Gastrocnemius medialis (tissue), 4 donors: ENCODE measurements around the gene UCP3. TPM values are rescaled to one million over a fixed set of nuclear protein-coding genes. Genes with fewer than 3 reads are reported as not detected.

Experiments
- ATAC-seq, 2 donors: fragments of 150-250 bp; one replicate each; pipeline ENCODE4 v1.9.1; 2016
- DNase-seq, 2 donors: peaks; one replicate each; pipeline ENCODE4 v3.0.0-alpha.2; 2019
- H3K27ac ChIP-seq, 4 donors: fragments of 200-600 bp; sonication (generic); 1 replicate in 1 of 4; 2 replicates in 3 of 4; pipeline ENCODE4 v1.5.1; 2016 to 2018; ENCODE audit warnings: mild to moderate bottlenecking in 2 of 4, moderate library complexity in 1 of 4
- H3K27me3 ChIP-seq, 3 donors: fragments of 200-600 bp; sonication (generic) in 2 of 3; 1 replicate in 1 of 3; 2 replicates in 2 of 3; pipeline versions ENCODE4 v1.5.1 to v1.6.0; 2016 to 2019; ENCODE audit warnings: mild to moderate bottlenecking in 1 of 3, moderate library complexity in 1 of 3
- H3K36me3 ChIP-seq, 2 donors: fragments of 200-600 bp; sonication (generic) in 1 of 2; one replicate each; pipeline ENCODE4 v1.5.1; 2017 to 2018
- H3K4me1 ChIP-seq, 2 donors: fragments of 200-600 bp; sonication (generic) in 1 of 2; one replicate each; pipeline ENCODE4 v1.5.1; 2016 to 2017; ENCODE audit warnings: mild to moderate bottlenecking in 2 of 2
- H3K4me3 ChIP-seq, 4 donors: fragments of 200-600 bp; sonication (generic) in 3 of 4; 1 replicate in 1 of 4; 2 replicates in 3 of 4; pipeline ENCODE4 v1.5.1; 2016 to 2019; ENCODE audit warnings: mild to moderate bottlenecking in 2 of 4
- H3K9me3 ChIP-seq, 3 donors: fragments of 200-600 bp; sonication (generic) in 2 of 3; 1 replicate in 1 of 3; 2 replicates in 2 of 3; pipeline ENCODE4 v1.5.1; 2016 to 2019
- POLR2A ChIP-seq, 2 donors: fragments of 450-650 bp; IDR thresholded peaks; one replicate each; pipeline ENCODE4 v1.6.1; 2017; ENCODE audit warnings: antibody characterized with exemption in 2 of 2, mild to moderate bottlenecking in 2 of 2, moderate library complexity in 2 of 2
- in situ Hi-C, 4 donors: fragments of 200-750 bp; cut with MboI; loops; one replicate each; pipeline versions ENCODE4 v1.15.0 to v1.8.0; 2017; ENCODE audit warnings: low sequenced_read_pairs in 4 of 4
- intact Hi-C: fragments of 100-400 bp; cut with DNase I; formaldehyde crosslinking; loops from one replicate; pipeline ENCODE4 v1.15.1; 2023; ENCODE audit warnings: low total_unique reads
- total RNA-seq, 4 donors: library from RNA; depleted of rRNA; stranded (reverse); fragments of >200 nt; gene quantifications; one replicate each; pipeline versions ENCODE4 v1.1.0 to v1.2.3, GENCODE V29; 2016
- TF ChIP-seq, protein P1 (sequence below), 5 experiments: fragments of 450-650 bp in 3 of 5; fragments of 200-600 bp in 2 of 5; sonication (generic) in 2 of 5; IDR thresholded peaks in 4 of 5; conservative IDR thresholded peaks in 1 of 5; 1 replicate in 4 of 5; 2 replicates in 1 of 5; pipeline ENCODE4 v1.5.1; 2016 to 2019; ENCODE audit warnings: antibody characterized with exemption in 5 of 5, mild to moderate bottlenecking in 3 of 5, moderate library complexity in 3 of 5

Gene UCP3
- total RNA-seq, 4 donors from 2014 or later: 489 to 938 (median 679) TPM

DNA sequence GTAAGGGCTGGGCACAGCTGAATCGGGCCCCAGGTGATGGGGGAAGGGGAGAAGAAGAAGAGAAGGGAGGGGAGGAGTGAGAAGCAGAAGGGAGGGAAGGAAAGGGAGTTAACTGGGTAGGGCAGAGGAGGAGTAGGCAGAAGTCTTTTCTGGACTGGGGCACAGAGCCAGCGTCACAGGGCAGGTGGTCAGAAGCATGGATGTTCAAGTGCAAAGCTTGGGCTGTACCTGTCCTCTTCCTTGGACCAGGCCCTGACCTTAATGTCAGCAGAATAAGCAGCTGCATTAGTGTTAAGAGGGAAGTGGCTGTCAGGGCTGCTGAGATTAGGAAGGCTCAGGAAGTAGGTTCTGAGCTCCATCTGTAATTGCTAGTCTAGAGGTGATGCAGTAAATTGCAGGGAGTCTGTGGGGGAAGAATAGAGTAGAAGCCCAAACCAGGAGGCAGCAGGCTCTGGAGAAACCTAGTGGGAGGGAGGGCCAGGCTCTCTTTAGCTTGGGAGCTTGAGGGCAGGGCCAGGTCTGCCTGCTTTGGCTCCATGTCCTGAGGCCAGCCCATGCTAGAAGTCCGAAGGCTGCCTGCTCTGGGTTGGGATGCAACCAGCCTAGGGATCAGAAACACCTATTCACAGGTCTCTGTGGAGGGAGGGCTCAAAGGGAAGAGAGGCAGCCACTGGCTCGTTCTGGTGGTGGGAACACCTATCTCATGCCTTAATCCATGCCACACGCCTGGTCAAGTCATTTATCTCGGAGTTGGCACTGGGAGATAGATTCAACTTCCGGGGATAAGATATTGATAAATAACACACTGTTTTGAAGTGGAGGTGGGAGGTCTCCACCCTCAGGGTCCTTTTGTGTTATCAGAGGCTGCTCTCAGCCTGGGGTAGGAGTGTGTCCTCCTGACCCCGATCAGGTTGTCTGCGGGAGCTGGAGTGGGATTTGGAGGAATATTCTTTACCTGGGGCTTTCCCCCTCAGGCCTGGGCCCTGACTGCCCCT, 1.7 kb upstream of the UCP3 start:
- Histone ChIP-seq H3K27ac (peak overlapping the region; percentile 96 to 99 (median 98)), H3K36me3 (peaks cover 0 to 20% of the 10 kb centered on the region in 2 donors), H3K27me3 (no peaks in the 10 kb centered on the region), H3K4me3 (no peak overlapping the region), H3K9me3 (no peaks in the 10 kb centered on the region), H3K4me1 (peaks cover 40 to 43% of the 10 kb centered on the region in 2 donors)
- peak; percentile 1 to 2 for ATAC-seq
- peak in 1 of 2 donors; percentile 58 for DNase-seq
- intact Hi-C loops (loop anchor here (10.0 kb wide), 1 partner anchor 626 kb away; no protein-coding TSS in a partner anchor), in situ Hi-C loops (no loop called here)
- TF ChIP-seq POLR2A (IDR thresholded peaks at IDR 0.05): no peak
- TF ChIP-seq, protein P1, sequence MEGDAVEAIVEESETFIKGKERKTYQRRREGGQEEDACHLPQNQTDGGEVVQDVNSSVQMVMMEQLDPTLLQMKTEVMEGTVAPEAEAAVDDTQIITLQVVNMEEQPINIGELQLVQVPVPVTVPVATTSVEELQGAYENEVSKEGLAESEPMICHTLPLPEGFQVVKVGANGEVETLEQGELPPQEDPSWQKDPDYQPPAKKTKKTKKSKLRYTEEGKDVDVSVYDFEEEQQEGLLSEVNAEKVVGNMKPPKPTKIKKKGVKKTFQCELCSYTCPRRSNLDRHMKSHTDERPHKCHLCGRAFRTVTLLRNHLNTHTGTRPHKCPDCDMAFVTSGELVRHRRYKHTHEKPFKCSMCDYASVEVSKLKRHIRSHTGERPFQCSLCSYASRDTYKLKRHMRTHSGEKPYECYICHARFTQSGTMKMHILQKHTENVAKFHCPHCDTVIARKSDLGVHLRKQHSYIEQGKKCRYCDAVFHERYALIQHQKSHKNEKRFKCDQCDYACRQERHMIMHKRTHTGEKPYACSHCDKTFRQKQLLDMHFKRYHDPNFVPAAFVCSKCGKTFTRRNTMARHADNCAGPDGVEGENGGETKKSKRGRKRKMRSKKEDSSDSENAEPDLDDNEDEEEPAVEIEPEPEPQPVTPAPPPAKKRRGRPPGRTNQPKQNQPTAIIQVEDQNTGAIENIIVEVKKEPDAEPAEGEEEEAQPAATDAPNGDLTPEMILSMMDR (IDR thresholded peaks at IDR 0.05 in 4 of 5, conservative IDR thresholded peaks at IDR 0.05 in 1 of 5): no peak

DNA sequence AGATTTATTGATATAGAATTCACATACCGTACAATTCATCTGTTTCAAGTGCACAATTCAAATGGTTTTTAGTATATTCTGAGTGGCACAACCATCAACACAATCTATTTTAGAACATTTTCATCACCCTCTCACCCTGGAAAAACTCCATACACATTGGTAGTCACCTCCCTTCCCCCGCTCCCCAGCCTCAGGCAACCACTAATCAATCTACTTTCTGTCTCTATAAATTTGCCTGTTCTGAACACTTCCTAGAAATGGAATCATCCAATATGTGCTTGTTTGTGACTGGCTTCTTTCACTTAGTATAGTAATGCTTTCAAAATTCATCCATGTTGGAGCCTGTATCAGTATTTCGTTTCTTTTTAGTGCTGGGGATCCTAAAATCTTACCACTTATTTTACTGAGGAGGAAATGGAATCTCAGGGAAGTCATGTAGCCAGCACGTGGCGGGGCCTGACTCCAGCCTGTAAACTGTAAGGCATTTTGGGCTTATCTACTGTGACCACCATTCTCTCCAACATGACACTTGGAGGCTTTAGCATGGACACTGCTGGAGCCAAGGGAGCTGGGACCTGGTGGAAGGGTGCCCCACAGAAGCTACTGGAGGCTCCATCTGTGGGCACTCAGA, 905 bp upstream of the UCP3 start:
- H3K36me3 ChIP-seq: peaks cover 3 to 28% of the 10 kb centered on the region in 2 donors
- H3K27ac ChIP-seq: peak overlapping the region; percentile 96 to 99 (median 98)
- H3K9me3 ChIP-seq: no peaks in the 10 kb centered on the region
- no peak overlapping the region for H3K4me3 ChIP-seq
- H3K4me1 ChIP-seq: peaks cover 48 to 49% of the 10 kb centered on the region in 2 donors
- intact Hi-C loops (loop anchor here (1.0 to 10.0 kb wide), 2 partner anchors 9 to 625 kb away; no protein-coding TSS in a partner anchor), in situ Hi-C loops (no loop called here)
- no peak for DNase-seq
- TF ChIP-seq, protein P1 (IDR thresholded peaks at IDR 0.05 in 4 of 5, conservative IDR thresholded peaks at IDR 0.05 in 1 of 5): no peak
- no peak for TF ChIP-seq POLR2A (IDR thresholded peaks at IDR 0.05)
- ATAC-seq: no peak
- no peaks in the 10 kb centered on the region for H3K27me3 ChIP-seq

DNA sequence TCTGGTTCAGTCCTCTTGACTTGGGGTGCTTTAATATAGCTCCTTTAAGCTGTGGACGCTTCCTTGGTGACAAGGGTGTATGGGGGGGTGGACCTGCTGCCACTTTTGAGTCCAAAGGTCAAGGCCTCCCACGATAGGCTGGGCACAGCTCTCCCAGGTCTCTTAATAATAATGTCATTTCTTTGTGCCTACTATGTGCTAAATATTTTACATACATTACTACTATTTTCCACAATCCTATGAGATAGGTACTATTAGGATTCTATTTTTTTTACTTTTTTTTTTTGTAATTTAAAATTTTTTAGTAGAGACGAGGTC, 304 bp upstream of the UCP3 start:
- in situ Hi-C loops (no loop called here), intact Hi-C loops (loop anchor here (1.0 kb wide), 1 partner anchor 9 kb away; no protein-coding TSS in a partner anchor)
- Histone ChIP-seq H3K36me3 (peaks cover 3 to 34% of the 10 kb centered on the region in 2 donors), H3K4me1 (peaks cover 53 to 54% of the 10 kb centered on the region in 2 donors), H3K27ac (peak overlapping the region; percentile 96 to 99 (median 98)), H3K27me3 (no peaks in the 10 kb centered on the region), H3K9me3 (no peaks in the 10 kb centered on the region), H3K4me3 (peak overlapping the region in 3 of 4 donors; percentile 71 to 89 (median 75))
- TF ChIP-seq, protein P1 (IDR thresholded peaks at IDR 0.05 in 4 of 5, conservative IDR thresholded peaks at IDR 0.05 in 1 of 5): no peak
- TF ChIP-seq POLR2A (IDR thresholded peaks at IDR 0.05): peak; percentile 5 to 18
- DNase-seq: no peak
- no peak for ATAC-seq

DNA sequence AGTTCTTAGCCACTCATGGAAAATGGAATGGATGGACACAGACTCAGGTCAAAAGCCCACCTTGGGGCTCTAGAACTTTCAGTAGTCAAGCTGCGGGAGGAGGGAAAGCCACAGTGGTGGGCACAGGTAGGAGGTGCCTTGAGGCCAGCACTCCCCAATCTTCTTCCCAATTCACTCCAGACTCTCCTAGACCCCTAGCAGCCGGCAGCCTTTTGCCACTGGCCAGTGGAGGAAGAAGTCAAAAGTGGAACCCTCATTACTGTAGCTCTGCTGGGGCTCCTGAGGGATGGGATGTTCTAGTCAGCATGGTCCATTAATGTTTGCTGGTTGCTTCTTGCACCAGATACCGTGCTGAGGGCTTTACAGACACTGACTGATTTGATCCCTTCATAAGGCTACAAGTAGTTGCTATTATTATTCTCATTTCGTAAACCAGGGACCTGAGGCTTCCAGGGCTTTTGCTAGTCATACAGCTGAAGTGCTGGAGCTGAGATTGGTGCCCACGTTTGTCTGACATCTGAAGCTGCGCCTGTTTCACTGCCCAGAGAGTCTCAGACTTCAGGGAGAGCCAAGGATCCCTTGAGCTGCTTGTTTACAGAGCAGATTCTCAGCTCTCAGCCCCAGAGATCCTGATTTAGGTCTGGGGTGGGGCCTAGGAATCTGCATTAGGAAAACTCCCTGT, 1.1 kb downstream of the UCP3 start:
- Histone ChIP-seq H3K36me3 (peaks cover 3 to 47% of the 10 kb centered on the region in 2 donors), H3K9me3 (no peaks in the 10 kb centered on the region), H3K27ac (peak overlapping the region; percentile 96 to 99 (median 98)), H3K4me1 (peaks cover 60 to 67% of the 10 kb centered on the region in 2 donors), H3K27me3 (no peaks in the 10 kb centered on the region), H3K4me3 (peak overlapping the region; percentile 71 to 89 (median 82))
- intact Hi-C loops: loop anchor here (1.0 to 2.0 kb wide), 3 partner anchors 25 to 83 kb away; no protein-coding TSS in a partner anchor
- ATAC-seq (peak; percentile 56 to 70), DNase-seq (peak; percentile 70 to 84)
- TF ChIP-seq, protein P1 (IDR thresholded peaks at IDR 0.05 in 4 of 5, conservative IDR thresholded peaks at IDR 0.05 in 1 of 5): no peak
- peak; percentile 79 to 81 for TF ChIP-seq POLR2A (IDR thresholded peaks at IDR 0.05)
- in situ Hi-C loops: no loop called here
